ENCODE data around the gene MYRF. TPM values are rescaled to one million over a fixed set of nuclear protein-coding genes. Genes with fewer than 3 reads are reported as not detected.
A peak's percentile ranks its signal among the peaks of the same experiment; 100 is the strongest.

Gene MYRF
- total RNA-seq, 4 donors from 2014 or later: 0.09 to 0.95 (median 0.22) TPM; not detected in 1

GRCh38 chr11:61746442-61747191 is 5.8 kb upstream of the MYRF start:
- peaks cover 0 to 26% (median 0%) of the 10 kb centered on the region in 4 donors for H3K27me3 ChIP-seq
- H3K9me3 ChIP-seq: no peaks in the 10 kb centered on the region
- H3K27ac ChIP-seq: peak overlapping the region in 2 of 4 donors; percentile 82 to 83
- peaks cover 0 to 29% (median 3%) of the 10 kb centered on the region in 3 donors for H3K36me3 ChIP-seq
- DNase-seq: no peak
- no peak overlapping the region for H3K4me3 ChIP-seq
- WGBS, 2 donors: 55 to 69% methylated on average over 8 to 14 of the region's 19 CpGs
- intact Hi-C loops (cut with DNase I): no loop called here
- peaks cover 7 to 49% (median 11%) of the 10 kb centered on the region in 3 donors for H3K4me1 ChIP-seq
- no peak for TF ChIP-seq POLR2A (IDR thresholded peaks at IDR 0.05)
- no peak for TF ChIP-seq CTCF (IDR thresholded peaks at IDR 0.05)

GRCh38 chr11:61747192-61747966 is 5.1 kb upstream of the MYRF start:
- peaks cover 0 to 22% (median 3%) of the 10 kb centered on the region in 3 donors for H3K36me3 ChIP-seq
- peak overlapping the region in 3 of 4 donors; percentile 24 to 83 (median 82) for H3K27ac ChIP-seq
- DNase-seq: no peak
- WGBS, 2 donors: 37 to 55% methylated on average over 5 to 12 of the region's 19 CpGs
- intact Hi-C loops (cut with DNase I): no loop called here
- no peak overlapping the region for H3K4me3 ChIP-seq
- peaks cover 0 to 32% (median 0%) of the 10 kb centered on the region in 4 donors for H3K27me3 ChIP-seq
- H3K4me1 ChIP-seq: peaks cover 2 to 47% (median 13%) of the 10 kb centered on the region in 3 donors
- peak; percentile 60 to 89 (median 82) for TF ChIP-seq CTCF (IDR thresholded peaks at IDR 0.05)
- TF ChIP-seq POLR2A (IDR thresholded peaks at IDR 0.05): no peak
- H3K9me3 ChIP-seq: no peaks in the 10 kb centered on the region

GRCh38 chr11:61747967-61748285 is 4.5 kb upstream of the MYRF start:
- Histone ChIP-seq H3K9me3 (no peaks in the 10 kb centered on the region), H3K27ac (peak overlapping the region in 2 of 4 donors; percentile 82 to 83), H3K36me3 (peaks cover 0 to 19% (median 3%) of the 10 kb centered on the region in 3 donors), H3K4me1 (peaks cover 4 to 46% (median 15%) of the 10 kb centered on the region in 3 donors), H3K4me3 (no peak overlapping the region), H3K27me3 (peaks cover 0 to 37% (median 0%) of the 10 kb centered on the region in 4 donors)
- intact Hi-C loops (cut with DNase I): no loop called here
- DNase-seq: no peak
- no peak for TF ChIP-seq POLR2A (IDR thresholded peaks at IDR 0.05)
- no peak for TF ChIP-seq CTCF (IDR thresholded peaks at IDR 0.05)
- WGBS, 2 donors: 60% methylated on average over 2 of the region's 3 CpGs; no CpG with 5 or more reads in 1 of the 2 donors

GRCh38 chr11:61749591-61750217 is 2.7 kb upstream of the MYRF start:
- Histone ChIP-seq H3K9me3 (no peaks in the 10 kb centered on the region), H3K4me1 (peaks cover 4 to 47% (median 17%) of the 10 kb centered on the region in 3 donors), H3K27me3 (peaks cover 0 to 49% (median 0%) of the 10 kb centered on the region in 4 donors), H3K4me3 (no peak overlapping the region), H3K36me3 (peaks cover 0 to 3% (median 0%) of the 10 kb centered on the region in 3 donors), H3K27ac (no peak overlapping the region)
- intact Hi-C loops (cut with DNase I): no loop called here
- 60 to 64% methylated on average over 11 to 13 of the region's 21 CpGs for WGBS, 2 donors
- TF ChIP-seq POLR2A (IDR thresholded peaks at IDR 0.05) (no peak), CTCF (IDR thresholded peaks at IDR 0.05) (no peak)
- DNase-seq: no peak
